Measurements from ENCODE around the gene COMMD1. TPM values are rescaled to one million over a fixed set of nuclear protein-coding genes. Genes with fewer than 3 reads are reported as not detected.

The COMMD1 gene
- polyA plus RNA-seq, 2 of the 4 experiments (the other 2 are of a cell fraction) = 54.1 to 57.3 TPM

DNA sequence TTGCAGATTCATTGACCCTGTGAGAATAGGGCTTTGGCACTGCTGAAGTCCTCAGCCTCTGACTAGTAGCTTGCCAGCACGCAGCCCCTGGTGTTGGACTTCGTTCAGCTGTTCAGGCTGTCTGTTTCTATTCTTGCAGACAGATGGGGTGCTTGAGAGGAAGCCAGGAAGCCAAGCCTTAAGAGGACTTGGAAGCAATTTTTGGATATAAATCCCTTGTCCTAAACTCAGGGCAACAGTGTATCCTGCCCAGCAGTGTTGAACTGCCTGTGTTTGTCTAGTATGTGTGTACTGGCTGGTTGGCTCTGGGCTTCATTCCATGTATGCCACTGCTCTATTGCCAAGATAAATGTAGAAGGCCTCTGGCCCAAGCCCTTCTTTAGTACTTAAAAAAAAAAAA lies 108.6 kb downstream of the COMMD1 start:
- H3K27ac ChIP-seq = no peak overlapping the region
- ATAC-seq (peak; percentile 71 to 84), DNase-seq (ENCODE audit: low read depth in 1 of 2, low spot score in 1 of 2) (peak in 1 of 2 experiments; percentile 43), FAIRE-seq (no peak)
- no peaks in the 10 kb centered on the region for H3K9me3 ChIP-seq
- no peak overlapping the region for H3K4me3 ChIP-seq
- 50% methylated on average over 2 of the region's 2 CpGs for WGBS (ENCODE audit: missing lambda C conversion rate)
- CTCF ChIA-PET = interaction anchor here (2.0 kb wide), 1 partner anchor 21 kb away, joined by 4 read pairs; no protein-coding TSS in a partner anchor
- POLR2A ChIA-PET = no interaction called here
- H3K4me2 ChIP-seq = no peak overlapping the region
- H3K4me1 ChIP-seq = no peaks in the 10 kb centered on the region
- no peak for TF ChIP-seq ZC3H11A (IDR thresholded peaks at IDR 0.05)
- no peak for TF ChIP-seq FOSB (CRISPR knock-in tag; IDR thresholded peaks at IDR 0.05)
- no peak for TF ChIP-seq HOXA7 (CRISPR knock-in tag; IDR thresholded peaks at IDR 0.05)
- no peak for TF ChIP-seq SREBF2 (IDR thresholded peaks at IDR 0.05)
- TF ChIP-seq TFCP2L1 (CRISPR knock-in tag; IDR thresholded peaks at IDR 0.05) = no peak
- TF ChIP-seq JUNB (IDR thresholded peaks at IDR 0.05) = no peak
- no peak for TF ChIP-seq JUN (IDR thresholded peaks at IDR 0.05)
- TF ChIP-seq NPAS2 (CRISPR knock-in tag; IDR thresholded peaks at IDR 0.05; ENCODE audit: borderline replicate concordance) = no peak
- TF ChIP-seq CEBPB (IDR thresholded peaks at IDR 0.05) = no peak
- TF ChIP-seq MYC (IDR thresholded peaks at IDR 0.05; ENCODE audit: borderline replicate concordance, low read length) = no peak
- TF ChIP-seq, protein P1, sequence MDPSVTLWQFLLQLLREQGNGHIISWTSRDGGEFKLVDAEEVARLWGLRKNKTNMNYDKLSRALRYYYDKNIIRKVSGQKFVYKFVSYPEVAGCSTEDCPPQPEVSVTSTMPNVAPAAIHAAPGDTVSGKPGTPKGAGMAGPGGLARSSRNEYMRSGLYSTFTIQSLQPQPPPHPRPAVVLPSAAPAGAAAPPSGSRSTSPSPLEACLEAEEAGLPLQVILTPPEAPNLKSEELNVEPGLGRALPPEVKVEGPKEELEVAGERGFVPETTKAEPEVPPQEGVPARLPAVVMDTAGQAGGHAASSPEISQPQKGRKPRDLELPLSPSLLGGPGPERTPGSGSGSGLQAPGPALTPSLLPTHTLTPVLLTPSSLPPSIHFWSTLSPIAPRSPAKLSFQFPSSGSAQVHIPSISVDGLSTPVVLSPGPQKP (IDR thresholded peaks at IDR 0.05; ENCODE audit: low read depth, low read length) = no peak
- TF ChIP-seq, protein P2, sequence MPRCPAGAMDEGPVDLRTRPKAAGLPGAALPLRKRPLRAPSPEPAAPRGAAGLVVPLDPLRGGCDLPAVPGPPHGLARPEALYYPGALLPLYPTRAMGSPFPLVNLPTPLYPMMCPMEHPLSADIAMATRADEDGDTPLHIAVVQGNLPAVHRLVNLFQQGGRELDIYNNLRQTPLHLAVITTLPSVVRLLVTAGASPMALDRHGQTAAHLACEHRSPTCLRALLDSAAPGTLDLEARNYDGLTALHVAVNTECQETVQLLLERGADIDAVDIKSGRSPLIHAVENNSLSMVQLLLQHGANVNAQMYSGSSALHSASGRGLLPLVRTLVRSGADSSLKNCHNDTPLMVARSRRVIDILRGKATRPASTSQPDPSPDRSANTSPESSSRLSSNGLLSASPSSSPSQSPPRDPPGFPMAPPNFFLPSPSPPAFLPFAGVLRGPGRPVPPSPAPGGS (IDR thresholded peaks at IDR 0.05) = no peak
- TF ChIP-seq POLR2A (IDR thresholded peaks at IDR 0.05; ENCODE audit: low read length) = no peak
- TF ChIP-seq EHMT2 (IDR thresholded peaks at IDR 0.05; ENCODE audit: low read depth) = no peak
- TF ChIP-seq HEYL (CRISPR knock-in tag; IDR thresholded peaks at IDR 0.05) = no peak

DNA sequence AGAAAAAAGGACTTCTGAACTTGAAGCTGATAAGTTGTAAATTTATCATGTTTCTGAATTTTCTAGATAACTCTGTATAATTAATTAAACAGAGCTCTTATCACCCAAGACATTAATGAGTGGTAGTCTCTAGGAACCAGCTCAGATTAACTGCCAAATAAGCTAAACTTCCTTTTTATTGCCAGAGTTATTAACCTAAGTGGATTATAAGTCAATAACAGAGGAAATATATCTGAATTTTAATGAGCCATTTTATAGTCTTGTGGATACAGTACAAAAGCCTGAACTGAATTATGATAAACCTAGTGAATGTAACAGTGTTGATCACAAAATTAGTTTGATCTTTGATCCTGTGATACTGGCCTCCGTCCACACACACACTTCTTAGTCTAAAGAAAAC lies 111.5 kb downstream of the COMMD1 start:
- no peak for ATAC-seq
- TF ChIP-seq ZNF302 (CRISPR knock-in tag; IDR thresholded peaks at IDR 0.05) = no peak
- no peak for TF ChIP-seq HOXA7 (CRISPR knock-in tag; IDR thresholded peaks at IDR 0.05)
- TF ChIP-seq NFE2L2 (conservative IDR thresholded peaks at IDR 0.05; ENCODE audit: low read length) = no peak
- TF ChIP-seq NPAS2 (CRISPR knock-in tag; IDR thresholded peaks at IDR 0.05; ENCODE audit: borderline replicate concordance) = no peak
- no peak for TF ChIP-seq FOSB (CRISPR knock-in tag; IDR thresholded peaks at IDR 0.05)
- TF ChIP-seq ZC3H11A (IDR thresholded peaks at IDR 0.05) = no peak
- ChIA-PET POLR2A (no interaction called here), CTCF (interaction anchor here (1.3 kb wide), 1 partner anchor 23 kb away, joined by 4 read pairs; no protein-coding TSS in a partner anchor)
- Histone ChIP-seq H3K4me2 (no peak overlapping the region), H3K4me1 (no peaks in the 10 kb centered on the region), H3K4me3 (no peak overlapping the region), H3K9me3 (no peaks in the 10 kb centered on the region), H3K27ac (no peak overlapping the region)
- DNase-seq (ENCODE audit: low read depth in 1 of 2, low spot score in 1 of 2) = no peak
- 84% methylated on average over 1 of the region's 1 CpG for WGBS (ENCODE audit: missing lambda C conversion rate)
- FAIRE-seq = peak; percentile 32

GRCh38 chr2:62029910-62030309 lies 124.4 kb downstream of the COMMD1 start:
- Histone ChIP-seq H3K9me3 (no peaks in the 10 kb centered on the region), H3K27ac (no peak overlapping the region), H3K4me2 (no peak overlapping the region), H3K4me3 (no peak overlapping the region), H3K4me1 (no peaks in the 10 kb centered on the region)
- ChIA-PET POLR2A (no interaction called here), CTCF (no interaction called here)
- ATAC-seq = no peak
- 86% methylated on average over 3 of the region's 3 CpGs for WGBS (ENCODE audit: missing lambda C conversion rate)
- TF ChIP-seq RNF2 (IDR thresholded peaks at IDR 0.05; ENCODE audit: borderline replicate concordance, low read depth) (no peak), JUNB (IDR thresholded peaks at IDR 0.05) (no peak), CHD2 (IDR thresholded peaks at IDR 0.05; ENCODE audit: low read length, partially characterized antibody) (no peak), ESRRA (IDR thresholded peaks at IDR 0.05; ENCODE audit: borderline replicate concordance, low read length) (no peak), HMGXB4 (CRISPR knock-in tag; IDR thresholded peaks at IDR 0.05; ENCODE audit: borderline replicate concordance) (no peak), EP300 (IDR thresholded peaks at IDR 0.05) (no peak), MAFK (IDR thresholded peaks at IDR 0.05; ENCODE audit: partially characterized antibody) (no peak), FOXS1 (CRISPR knock-in tag; IDR thresholded peaks at IDR 0.05) (no peak), PBX3 (IDR thresholded peaks at IDR 0.05) (no peak), RCOR1 (IDR thresholded peaks at IDR 0.05; ENCODE audit: low read depth, low read length) (no peak)
- TF ChIP-seq, protein P3, sequence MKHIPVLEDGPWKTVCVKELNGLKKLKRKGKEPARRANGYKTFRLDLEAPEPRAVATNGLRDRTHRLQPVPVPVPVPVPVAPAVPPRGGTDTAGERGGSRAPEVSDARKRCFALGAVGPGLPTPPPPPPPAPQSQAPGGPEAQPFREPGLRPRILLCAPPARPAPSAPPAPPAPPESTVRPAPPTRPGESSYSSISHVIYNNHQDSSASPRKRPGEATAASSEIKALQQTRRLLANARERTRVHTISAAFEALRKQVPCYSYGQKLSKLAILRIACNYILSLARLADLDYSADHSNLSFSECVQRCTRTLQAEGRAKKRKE (CRISPR knock-in tag; IDR thresholded peaks at IDR 0.05; ENCODE audit: low read depth) = no peak
- no peak for DNase-seq (ENCODE audit: low read depth in 1 of 2, low spot score in 1 of 2)
- FAIRE-seq = no peak
